NCI-H345 (cell line): ENCODE data around the gene ZXDB.
"Not testable (repeated sequence)": the region's sequence is repeated elsewhere in the genome, so short reads cannot be mapped to it uniquely, and the experiment has no call there.

Experiments
- DNase-seq: peaks from one replicate; lab custom pipeline; 2025; lab: John Stamatoyannopoulos, UW

ZXDB gene

DNA sequence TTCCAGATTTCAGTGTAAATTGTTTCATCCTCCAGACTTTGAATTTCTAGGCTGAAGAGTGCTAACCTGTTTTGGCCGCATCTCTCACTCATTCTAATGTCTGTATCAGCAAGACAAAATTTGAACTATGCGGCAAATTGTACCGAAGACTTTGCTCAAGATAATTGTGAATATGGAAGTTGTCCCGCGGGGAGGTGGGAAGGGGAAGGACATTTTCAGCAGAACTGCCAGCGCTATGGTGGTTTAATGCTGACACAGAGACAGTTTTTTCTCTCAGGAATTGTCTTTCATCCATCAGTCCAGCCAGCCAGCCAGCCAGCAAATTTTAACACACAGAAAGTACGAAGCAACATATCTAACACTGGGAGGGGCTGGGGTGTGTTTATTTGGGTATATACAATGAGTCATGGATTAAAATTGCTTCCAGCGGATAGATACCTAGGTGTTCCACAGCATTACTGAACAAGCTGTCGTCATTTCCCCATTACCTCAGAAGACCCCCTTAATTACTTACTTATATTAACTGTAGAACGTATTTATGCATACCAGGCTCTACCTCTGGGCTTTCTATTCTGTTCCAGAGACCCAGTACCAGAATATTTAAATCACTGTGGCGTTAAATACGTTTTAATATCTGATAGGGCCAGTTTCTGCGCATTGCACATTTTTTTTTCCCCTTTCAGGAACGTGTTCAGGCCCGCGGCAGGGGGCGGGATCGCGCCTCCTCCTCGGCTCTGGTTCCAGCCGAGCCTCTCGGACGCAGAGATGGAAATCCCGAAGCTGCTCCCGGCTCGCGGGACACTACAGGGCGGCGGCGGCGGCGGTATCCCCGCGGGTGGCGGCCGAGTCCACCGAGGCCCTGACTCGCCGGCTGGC lies at the start of gene ZXDB:
TSS of gene ZXDB (plus strand) at position 728 of the 876 bp plus-strand sequence. CDS start at position 766, 38 bp downstream.
- DNase-seq = not testable (repeated sequence)

DNA sequence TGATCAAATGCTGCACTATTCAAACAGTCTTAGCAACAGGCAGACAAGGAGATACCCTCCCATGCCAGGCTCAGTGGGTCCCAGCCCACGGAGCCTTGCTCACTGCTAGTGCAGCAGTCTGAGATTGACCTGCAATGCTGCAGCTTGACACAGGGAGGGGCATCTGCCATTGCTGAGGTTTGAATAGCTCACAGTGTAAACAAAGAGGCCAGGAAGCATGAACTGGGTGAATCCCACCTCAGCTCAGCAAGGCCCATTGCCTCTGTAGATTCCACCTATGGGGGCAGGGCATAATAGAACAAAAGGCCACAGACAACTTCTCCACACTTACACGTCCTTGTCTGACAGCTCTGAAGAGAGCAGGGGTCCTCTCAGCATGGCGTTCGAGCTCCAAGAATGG lies 26.6 kb upstream of the ZXDB start:
- DNase-seq = no peak

DNA sequence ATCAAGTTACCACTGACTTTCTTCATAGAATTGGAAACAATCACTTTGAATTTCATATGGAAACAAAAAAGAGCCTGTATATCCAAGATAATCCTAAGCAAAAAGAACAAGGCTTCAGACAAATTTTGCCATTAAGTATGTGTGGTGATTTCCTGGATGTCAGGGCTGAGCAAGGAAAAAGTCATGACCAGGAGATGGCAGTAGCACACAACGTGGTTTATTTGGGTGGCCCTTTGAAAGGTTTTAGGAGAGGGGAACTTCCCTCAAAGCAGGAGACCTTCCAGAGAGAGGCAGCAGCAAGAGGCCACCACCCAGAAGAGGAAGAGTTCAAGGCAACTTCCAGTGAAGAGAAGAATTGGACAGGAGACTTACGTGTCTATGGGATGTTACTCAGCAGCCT lies 18.1 kb upstream of the ZXDB start:
- no peak for DNase-seq

DNA sequence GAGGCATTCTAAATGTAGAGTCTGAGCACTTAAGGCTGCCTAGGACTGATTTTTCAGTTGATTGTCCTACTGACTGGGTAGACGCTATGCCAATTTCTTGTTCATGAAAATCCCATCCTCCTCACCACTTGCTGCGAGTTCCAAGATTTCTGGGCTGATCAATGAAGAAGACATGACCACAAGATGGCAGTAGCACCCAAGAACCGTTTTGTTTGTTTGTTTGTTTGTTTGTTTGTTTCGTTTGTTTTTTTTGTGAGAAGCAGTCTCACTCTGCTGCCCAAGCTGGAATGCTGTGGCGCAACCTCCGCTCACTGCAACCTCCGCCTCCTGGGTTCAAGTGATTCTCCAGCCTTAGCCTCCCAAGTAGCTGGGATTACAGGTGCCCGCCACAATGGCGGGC lies 8.9 kb upstream of the ZXDB start:
- not testable (repeated sequence) for DNase-seq

DNA sequence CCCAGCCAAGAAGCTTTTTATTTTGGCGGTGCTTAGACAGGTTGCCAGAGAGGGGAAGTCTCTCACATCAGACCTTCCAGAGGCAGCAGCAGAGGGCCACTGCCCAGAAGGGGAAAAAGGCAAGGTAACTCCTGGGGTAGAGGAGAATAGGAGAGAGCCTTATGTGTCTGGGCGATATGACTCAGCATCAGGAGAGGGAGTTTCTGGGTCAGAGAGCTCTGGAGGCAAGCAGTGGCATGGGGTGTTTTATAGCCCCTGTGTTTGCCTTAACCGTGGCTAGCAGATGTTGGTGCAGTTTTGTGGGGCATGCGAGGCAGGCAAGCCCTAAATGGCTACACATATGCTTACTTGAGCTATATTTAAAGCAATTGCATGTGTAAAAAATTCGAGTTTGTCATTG lies 8.3 kb upstream of the ZXDB start:
- DNase-seq = no peak

DNA sequence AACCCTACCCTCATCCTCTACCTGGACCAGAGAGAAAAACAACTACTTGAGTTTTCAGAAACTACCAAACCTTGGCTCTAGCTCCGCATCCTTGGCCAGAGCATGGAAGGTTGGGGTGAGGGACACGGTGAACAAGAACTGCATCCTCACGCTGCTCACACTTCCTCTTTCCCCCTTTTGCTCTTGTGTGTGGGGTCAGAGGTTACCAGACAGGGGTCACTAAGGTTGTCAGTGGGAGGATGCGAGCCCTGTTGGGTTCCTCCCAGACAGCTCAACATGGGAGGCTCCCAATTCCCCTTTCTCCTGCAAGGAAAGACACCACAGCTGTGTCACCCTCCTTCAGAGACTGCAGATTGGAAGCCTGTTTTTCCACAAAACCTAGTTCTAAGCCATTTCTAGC lies 5.5 kb upstream of the ZXDB start:
- DNase-seq = no peak

DNA sequence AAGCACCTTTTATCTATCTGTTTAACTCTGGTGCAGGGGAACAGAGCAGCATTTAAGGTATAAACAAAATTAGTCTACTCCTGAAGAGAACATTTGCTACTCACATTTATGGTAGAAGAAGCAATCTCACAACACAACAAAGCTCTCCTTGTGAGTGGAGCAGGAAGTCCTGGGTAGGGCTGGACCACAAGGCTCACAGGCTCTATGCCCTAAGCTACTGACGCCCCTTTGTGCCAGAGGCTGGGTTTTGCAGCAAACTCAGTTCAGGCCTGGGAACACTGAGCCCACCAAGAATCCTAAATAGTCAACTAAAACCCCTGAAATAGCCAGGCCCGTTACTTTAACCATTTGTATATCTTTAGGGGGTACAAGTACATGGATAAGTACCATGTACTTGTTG lies 4.7 kb upstream of the ZXDB start:
- DNase-seq = no peak

DNA sequence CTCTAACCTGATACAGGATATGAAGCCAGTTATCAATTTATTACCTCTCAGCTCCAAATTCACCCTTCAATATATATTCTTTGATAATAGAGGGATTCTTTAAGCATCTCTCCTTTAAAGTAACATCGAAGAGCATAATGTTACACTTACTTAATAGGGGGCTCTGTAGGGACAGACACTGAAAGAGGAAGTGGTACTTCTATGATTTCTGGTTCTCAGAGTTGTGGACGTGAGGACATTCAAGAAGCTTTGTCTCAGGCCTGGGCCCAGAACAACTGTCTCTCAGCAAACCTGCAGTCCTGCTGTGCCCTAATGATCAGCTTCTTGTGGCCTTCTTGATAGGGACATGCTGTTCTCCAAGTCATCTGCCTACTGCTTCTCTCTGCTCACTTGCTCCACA lies 4.2 kb upstream of the ZXDB start:
- no peak for DNase-seq

DNA sequence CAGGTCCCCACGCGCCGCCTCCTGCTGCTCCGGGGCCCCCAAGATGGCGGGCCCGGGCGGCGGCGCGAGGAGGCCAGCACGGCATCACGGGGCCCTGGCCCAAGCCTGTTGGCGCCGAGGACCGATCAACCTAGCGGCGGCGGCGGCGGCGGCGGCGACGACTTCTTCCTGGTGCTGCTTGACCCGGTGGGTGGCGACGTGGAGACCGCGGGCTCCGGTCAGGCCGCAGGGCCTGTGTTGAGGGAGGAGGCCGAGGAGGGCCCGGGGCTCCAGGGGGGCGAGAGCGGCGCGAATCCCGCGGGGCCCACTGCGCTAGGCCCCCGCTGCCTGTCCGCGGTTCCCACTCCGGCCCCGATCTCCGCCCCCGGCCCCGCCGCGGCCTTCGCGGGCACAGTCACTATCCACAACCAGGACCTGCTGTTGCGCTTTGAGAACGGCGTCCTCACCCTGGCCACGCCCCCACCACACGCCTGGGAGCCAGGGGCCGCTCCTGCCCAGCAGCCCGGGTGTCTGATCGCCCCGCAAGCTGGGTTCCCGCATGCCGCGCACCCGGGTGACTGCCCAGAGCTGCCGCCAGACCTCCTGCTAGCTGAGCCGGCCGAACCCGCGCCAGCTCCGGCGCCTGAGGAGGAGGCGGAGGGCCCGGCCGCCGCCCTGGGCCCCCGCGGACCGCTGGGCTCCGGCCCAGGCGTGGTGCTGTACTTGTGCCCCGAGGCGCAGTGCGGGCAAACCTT lies 516 bp downstream of the ZXDB start:
- DNase-seq = not testable (repeated sequence)

DNA sequence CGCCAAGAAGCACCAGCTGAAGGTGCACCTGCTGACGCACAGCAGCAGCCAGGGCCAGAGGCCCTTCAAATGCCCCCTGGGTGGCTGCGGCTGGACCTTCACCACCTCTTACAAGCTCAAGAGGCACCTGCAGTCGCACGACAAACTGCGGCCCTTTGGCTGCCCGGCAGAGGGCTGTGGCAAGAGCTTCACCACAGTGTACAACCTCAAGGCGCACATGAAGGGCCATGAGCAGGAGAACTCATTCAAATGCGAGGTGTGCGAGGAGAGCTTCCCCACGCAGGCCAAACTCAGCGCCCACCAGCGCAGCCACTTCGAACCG lies 1.0 kb downstream of the ZXDB start:
- peak; percentile 44 for DNase-seq

DNA sequence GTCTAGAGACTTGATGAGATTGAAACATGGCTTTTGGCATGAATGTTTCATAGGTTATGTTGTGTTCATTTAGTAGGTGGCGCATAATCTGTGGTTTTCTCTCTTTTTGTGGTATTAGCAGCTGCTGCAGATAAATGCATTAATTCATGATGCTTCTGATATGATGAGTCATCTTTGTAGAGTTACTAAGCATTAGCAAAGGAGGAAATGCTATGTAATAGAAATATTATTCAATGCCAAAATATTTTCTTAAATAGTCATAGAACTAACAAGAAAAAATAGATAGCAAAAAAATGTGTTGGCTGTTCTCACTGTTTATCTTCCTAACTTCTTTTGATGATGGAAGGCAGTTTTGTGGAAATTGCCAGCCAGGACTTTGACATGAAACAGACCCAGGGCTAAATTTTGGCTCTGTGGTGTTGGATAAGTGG lies 3.6 kb downstream of the ZXDB start:
- no peak for DNase-seq

DNA sequence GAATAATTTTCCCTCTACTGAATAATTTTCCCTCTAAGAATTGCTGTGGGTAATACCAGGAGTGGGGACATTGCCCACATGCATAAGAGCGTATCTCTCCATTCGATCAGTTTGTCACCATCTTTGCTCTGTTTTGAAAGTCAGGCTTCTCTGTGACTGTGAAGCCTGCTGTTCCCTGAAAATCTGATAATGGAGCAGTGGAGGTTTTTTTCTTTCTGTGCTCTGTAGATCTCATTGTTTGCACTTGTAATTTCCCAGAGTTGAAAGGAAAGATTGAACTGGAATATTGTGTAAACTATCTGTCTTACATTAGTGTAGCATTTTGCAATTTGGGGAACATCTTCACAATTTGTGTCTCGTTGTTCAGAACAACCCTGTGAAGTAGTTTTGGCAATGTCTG lies 4.3 kb downstream of the ZXDB start:
- no peak for DNase-seq

DNA sequence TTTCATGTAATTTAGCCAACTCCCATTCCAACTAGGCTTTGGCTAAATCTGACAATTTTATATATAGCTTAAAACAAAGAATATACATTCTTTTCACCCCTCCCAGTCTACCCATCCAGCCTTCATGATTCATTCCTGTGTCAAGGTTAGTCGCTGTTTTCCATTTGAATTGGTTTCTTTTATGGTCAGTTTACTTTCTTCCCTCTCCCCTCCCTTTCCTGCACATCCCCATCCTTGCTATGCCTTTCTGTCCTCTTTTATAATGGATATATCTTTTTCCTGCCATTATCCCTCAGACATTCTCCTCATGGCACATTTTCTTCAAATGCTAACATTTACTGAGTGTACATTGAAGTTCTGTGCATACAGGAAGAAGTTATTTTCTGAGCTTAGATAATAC lies 4.7 kb downstream of the ZXDB start:
- no peak for DNase-seq

DNA sequence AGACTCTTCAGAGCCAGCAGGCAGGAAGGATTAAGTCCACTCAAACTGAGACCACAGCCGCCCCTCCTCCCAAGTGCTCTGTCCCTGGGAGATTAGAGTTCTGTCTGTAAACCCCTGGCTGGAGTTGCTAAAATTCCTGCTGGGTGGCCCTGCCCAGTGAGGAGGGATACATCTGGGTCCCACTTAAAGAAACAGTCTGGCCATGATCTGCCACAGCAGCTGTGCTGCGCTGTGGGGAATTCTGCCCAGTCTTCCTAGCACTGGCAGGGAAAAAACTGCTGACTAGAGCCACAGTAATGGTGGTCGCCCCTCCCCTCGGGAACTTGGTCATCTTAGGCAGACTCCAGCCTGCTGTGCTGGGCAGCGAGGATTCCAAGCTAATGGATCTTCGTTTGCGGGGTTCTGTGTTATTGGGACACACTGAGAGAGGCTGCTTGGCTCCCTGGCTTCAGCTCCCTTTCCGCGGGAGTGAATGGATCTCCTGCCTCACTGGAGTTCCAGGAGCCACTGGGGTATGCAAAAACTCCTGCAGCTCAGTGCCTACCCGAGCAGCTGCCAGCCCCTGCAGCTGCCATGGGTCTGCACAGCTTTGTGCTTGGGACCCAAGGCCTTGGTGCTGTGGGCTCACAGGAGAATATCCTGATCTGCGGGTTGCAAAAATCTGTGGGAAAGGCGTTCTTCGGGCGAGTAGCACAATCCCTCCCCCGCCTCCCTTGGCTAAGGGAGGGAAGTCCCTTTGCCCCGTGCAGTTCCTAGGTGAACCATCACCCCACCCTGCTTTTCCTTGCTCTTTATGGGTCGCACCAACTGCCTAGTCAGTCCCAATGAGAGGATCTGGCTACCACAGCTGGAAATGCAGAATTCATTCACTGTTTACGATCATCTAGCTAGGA lies 15.7 kb downstream of the ZXDB start:
- no peak for DNase-seq

DNA sequence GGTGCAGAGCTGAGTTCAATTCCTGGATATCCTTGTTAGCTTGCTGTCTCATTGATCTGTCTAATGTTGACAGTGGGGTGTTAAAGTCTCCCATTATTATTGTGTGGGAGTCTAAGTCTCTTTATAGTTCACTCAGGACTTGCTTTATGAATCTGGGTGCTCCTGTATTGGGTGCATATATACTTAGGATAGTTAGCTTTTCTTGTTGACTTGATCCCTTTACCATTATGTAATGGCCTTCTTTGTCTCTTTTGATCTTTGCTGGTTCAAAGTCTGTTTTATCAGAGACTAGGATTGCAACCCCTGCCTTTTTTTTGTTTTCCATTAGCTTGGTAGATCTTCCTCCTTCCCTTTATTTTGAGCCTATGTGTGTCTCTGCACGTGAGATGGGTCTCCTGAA lies 21.5 kb downstream of the ZXDB start:
- DNase-seq = not testable (repeated sequence)

DNA sequence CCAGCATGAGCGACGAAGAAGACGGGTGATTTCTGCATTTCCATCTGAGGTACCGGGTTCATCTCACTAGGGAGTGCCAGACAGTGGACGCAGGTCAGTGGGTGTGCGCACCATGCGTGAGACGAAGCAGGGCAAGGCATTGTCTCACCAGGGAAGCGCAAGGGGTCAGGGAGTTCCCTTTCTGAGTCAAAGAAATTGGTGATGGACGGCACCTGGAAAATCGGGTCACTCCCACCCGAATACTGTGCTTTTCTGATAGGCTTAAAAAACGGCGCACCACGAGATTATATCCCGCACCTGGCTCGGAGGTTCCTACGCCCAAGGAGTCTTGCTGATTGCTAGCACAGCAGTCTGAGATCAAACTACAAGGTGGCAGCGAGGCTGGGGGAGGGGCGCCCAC lies 37.6 kb downstream of the ZXDB start:
- DNase-seq = not testable (repeated sequence)

DNA sequence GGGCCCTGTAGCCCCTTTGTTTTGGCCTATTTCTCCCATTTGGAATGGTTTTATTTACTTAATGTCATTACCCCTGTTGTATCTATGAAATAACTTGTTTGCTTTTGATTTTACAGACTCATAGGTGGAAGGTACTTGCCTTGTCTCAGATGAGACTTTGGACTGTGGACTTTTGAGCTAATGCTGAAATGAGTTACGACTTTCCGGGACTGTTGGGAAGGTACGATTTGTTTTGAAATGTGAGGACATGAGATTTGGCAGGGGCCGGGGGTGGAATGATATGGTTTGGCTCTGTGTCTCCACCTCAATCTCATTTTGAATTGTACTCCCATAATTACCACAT lies 48.8 kb downstream of the ZXDB start:
- no peak for DNase-seq

DNA sequence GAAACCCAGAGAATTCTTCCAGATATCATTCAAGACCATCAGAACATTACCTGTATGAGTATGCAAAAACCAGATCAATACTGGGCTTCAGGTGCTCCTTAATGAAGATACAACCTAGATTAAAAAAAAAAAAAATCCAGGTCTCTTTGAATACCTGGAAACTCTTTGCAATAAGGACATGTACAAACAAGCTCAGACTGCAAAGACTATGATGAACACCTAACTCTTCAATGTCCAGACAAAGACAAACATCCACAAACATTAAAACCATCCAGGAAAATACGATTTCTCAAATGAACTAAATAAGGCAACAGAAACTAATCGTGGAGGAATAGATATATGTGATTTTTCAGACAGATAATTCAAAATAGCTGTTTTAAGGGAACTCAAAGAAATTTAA lies 49.5 kb downstream of the ZXDB start:
- DNase-seq = no peak

DNA sequence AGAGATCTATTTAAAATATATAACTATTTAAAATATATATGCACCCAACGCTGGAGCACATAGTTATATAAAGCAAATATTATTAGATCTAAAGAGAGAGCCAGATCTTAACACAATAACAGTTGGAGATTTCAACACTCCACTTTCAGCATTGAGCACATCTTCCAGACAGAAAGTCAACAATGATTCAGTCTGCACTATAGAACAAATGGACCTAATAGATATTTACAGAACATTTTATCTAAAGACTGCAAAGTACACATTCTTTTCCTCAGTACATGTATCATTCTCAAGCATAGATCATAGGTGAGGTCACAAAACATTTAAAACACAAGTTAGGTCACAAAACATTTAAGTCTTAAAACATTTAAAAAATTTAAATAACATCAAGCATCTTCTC lies 51.9 kb downstream of the ZXDB start:
- no peak for DNase-seq

DNA sequence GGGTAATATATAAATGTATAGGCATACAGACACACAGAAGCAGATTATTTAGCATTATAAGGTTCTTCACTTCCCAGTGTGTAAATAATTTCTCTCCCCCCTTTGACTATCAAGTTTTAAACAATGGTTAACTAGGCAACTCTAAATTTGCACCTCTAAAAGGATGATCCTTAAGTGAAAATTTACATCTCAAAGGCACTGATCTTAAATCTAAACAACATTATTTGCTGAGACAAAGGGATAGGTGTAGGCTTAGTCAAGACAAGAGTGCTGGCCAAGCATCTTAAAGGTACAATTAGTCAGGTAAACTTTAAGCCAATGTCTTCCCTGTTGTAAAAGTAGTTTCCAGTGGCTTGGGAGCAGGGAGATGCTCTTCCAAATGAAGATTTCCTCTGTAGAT lies 55.2 kb downstream of the ZXDB start:
- no peak for DNase-seq
